Body of pancreas (tissue), 4 donors: ENCODE results near the gene OR1M1. TPM values are rescaled to one million over a fixed set of nuclear protein-coding genes. Genes with fewer than 3 reads are reported as not detected.

ENCODE experiments used
- ATAC-seq: fragments of 150-250 bp; one replicate; pipeline ENCODE4 v1.9.1; 2016
- DNase-seq, 4 donors: peaks; one replicate each; pipeline ENCODE4 v3.0.0-alpha.2; 2019
- H3K27ac ChIP-seq, 4 donors: fragments of 200-600 bp; sonication (generic); 1 replicate in 3 of 4; 2 replicates in 1 of 4; pipeline versions ENCODE4 v1.5.1 to v1.6.1; 2016 to 2019; ENCODE audit warnings: mild to moderate bottlenecking in 1 of 4, mixed read lengths in 1 of 4, moderate library complexity in 1 of 4
- H3K27me3 ChIP-seq, 2 donors: fragments of 200-600 bp; sonication (generic); one replicate each; pipeline ENCODE4 v1.6.0; 2016; ENCODE audit warnings: mild to moderate bottlenecking in 1 of 2
- H3K36me3 ChIP-seq, 2 donors: fragments of 200-600 bp; sonication (generic); replicated peaks in 1 of 2; 2 replicates each; pipeline ENCODE4 v1.5.1; 2016; ENCODE audit warnings: low read depth in 2 of 2; ENCODE audit not compliant: insufficient read depth in 1 of 2
- H3K4me1 ChIP-seq: fragments of 200-600 bp; sonication (generic); one replicate; pipeline ENCODE4 v1.6.0; 2016
- H3K4me3 ChIP-seq, 2 donors: fragments of 200-600 bp; sonication (generic); 1 replicate in 1 of 2; 2 replicates in 1 of 2; pipeline ENCODE4 v1.5.1; 2016 to 2019
- H3K9me3 ChIP-seq, 3 donors: fragments of 200-600 bp; sonication (generic); 1 replicate in 2 of 3; 2 replicates in 1 of 3; pipeline ENCODE4 v1.5.1; 2016
- CTCF ChIP-seq, 7 experiments: fragments of 450-650 bp in 4 of 7; fragments of 200-600 bp in 3 of 7; sonication (generic) in 3 of 7; IDR thresholded peaks; one replicate each; pipeline ENCODE4 v1.5.1; 2016 to 2019; ENCODE audit warnings: antibody characterized with exemption in 7 of 7
- POLR2A ChIP-seq, 3 donors: fragments of 450-650 bp; IDR thresholded peaks; one replicate each; pipeline ENCODE4 v1.6.1; 2016; ENCODE audit warnings: antibody characterized with exemption in 3 of 3, mild to moderate bottlenecking in 2 of 3
- WGBS, 2 donors: methylation state at CpG; one replicate each; pipeline ENCODE4 v1.1.5; 2017; 5-methylcytosine and 5-hydroxymethylcytosine counted together
- intact Hi-C: fragments of 100-400 bp; cut with DNase I; formaldehyde crosslinking; loops from one replicate; pipeline ENCODE4 v1.15.1; 2023
- total RNA-seq, 2 donors: library from RNA; depleted of rRNA; stranded (reverse); fragments of >200 nt; gene quantifications; one replicate each; pipeline ENCODE4 v1.1.0, GENCODE V29; 2016

The OR1M1 gene
- total RNA-seq, 2 donors from 2014 or later: not detected

GRCh38 chr19:9073806-9074205 lies 13.1 kb upstream of the OR1M1 start:
- H3K4me1 ChIP-seq: peaks cover 6% of the 10 kb centered on the region
- WGBS, 2 donors: 55% methylated on average over 4 to 6 of the region's 6 CpGs
- H3K27me3 ChIP-seq: no peaks in the 10 kb centered on the region
- no peak for ATAC-seq
- TF ChIP-seq CTCF (IDR thresholded peaks at IDR 0.05): no peak
- TF ChIP-seq POLR2A (IDR thresholded peaks at IDR 0.05): no peak
- H3K27ac ChIP-seq: no peak overlapping the region
- intact Hi-C loops: no loop called here
- no peaks in the 10 kb centered on the region for H3K9me3 ChIP-seq
- H3K4me3 ChIP-seq: no peak overlapping the region
- H3K36me3 ChIP-seq: no peaks in the 10 kb centered on the region
- no peak for DNase-seq

GRCh38 chr19:9075064-9075949 lies 11.6 kb upstream of the OR1M1 start:
- Histone ChIP-seq H3K36me3 (no peaks in the 10 kb centered on the region), H3K27ac (peak overlapping the region; percentile 48 to 72 (median 66)), H3K9me3 (no peaks in the 10 kb centered on the region), H3K4me3 (no peak overlapping the region), H3K4me1 (peaks cover 6% of the 10 kb centered on the region), H3K27me3 (no peaks in the 10 kb centered on the region)
- DNase-seq: peak; percentile 70 to 87 (median 81)
- intact Hi-C loops: loop anchor here (5.0 kb wide), 1 partner anchor 418 kb away; no protein-coding TSS in a partner anchor
- no peak for TF ChIP-seq CTCF (IDR thresholded peaks at IDR 0.05)
- no peak for TF ChIP-seq POLR2A (IDR thresholded peaks at IDR 0.05)
- peak; percentile 92 for ATAC-seq
- WGBS, 2 donors: 24 to 36% methylated on average over 13 to 15 of the region's 16 CpGs

GRCh38 chr19:9076901-9077300 lies 10.0 kb upstream of the OR1M1 start:
- H3K9me3 ChIP-seq: no peaks in the 10 kb centered on the region
- WGBS, 2 donors: 79 to 82% methylated on average over 2 to 10 of the region's 10 CpGs
- no peaks in the 10 kb centered on the region for H3K27me3 ChIP-seq
- no peaks in the 10 kb centered on the region for H3K36me3 ChIP-seq
- DNase-seq: no peak
- H3K4me3 ChIP-seq: no peak overlapping the region
- peaks cover 6% of the 10 kb centered on the region for H3K4me1 ChIP-seq
- intact Hi-C loops: loop anchor here (5.0 kb wide), 1 partner anchor 420 kb away; no protein-coding TSS in a partner anchor
- no peak for TF ChIP-seq CTCF (IDR thresholded peaks at IDR 0.05)
- TF ChIP-seq POLR2A (IDR thresholded peaks at IDR 0.05): no peak
- no peak for ATAC-seq
- H3K27ac ChIP-seq: no peak overlapping the region

DNA sequence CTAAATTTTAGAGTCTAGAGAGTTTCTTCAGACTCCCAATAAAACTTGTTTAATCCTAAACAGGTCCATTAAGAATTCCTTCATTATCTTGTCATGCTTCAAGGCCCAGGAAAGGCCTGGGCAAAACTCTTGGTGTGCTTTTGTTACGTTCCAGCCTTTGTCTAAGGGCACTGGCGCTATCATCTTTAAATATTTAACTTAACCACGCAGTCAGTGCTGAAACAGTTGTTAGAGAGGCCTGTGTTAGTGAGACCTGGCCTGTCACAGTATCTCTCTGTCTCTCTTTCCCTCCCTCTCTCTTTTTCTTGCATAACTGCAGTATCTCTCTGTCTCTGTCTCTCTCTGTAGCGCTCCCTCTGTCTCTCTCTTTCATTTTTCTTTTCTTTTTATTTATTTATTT lies 8.2 kb upstream of the OR1M1 start:
- no peaks in the 10 kb centered on the region for H3K36me3 ChIP-seq
- peaks cover 6% of the 10 kb centered on the region for H3K4me1 ChIP-seq
- no peaks in the 10 kb centered on the region for H3K9me3 ChIP-seq
- TF ChIP-seq POLR2A (IDR thresholded peaks at IDR 0.05) (no peak), CTCF (IDR thresholded peaks at IDR 0.05) (no peak)
- no peak for ATAC-seq
- no peak for DNase-seq
- H3K4me3 ChIP-seq: no peak overlapping the region
- WGBS, 2 donors: 42 to 43% methylated on average over 4 of the region's 4 CpGs
- H3K27ac ChIP-seq: no peak overlapping the region
- intact Hi-C loops: loop anchor here (5.0 kb wide), 1 partner anchor 421 kb away; no protein-coding TSS in a partner anchor
- no peaks in the 10 kb centered on the region for H3K27me3 ChIP-seq
